Smooth muscle cell of the brain vasculature (primary cell): ENCODE data around the gene ID3.
"Not testable (repeated sequence)": the region's sequence is repeated elsewhere in the genome, so short reads cannot be mapped to it uniquely, and the experiment has no call there.

Experiments
- DNase-seq: peaks from one replicate; pipeline ENCODE4 v3.0.0-alpha.2; 2012; ENCODE audit warnings: low read depth, low spot score

Gene ID3

GRCh38 chr1:23589585-23589986, 30.3 kb upstream of the ID3 start:
- no peak for DNase-seq

DNA sequence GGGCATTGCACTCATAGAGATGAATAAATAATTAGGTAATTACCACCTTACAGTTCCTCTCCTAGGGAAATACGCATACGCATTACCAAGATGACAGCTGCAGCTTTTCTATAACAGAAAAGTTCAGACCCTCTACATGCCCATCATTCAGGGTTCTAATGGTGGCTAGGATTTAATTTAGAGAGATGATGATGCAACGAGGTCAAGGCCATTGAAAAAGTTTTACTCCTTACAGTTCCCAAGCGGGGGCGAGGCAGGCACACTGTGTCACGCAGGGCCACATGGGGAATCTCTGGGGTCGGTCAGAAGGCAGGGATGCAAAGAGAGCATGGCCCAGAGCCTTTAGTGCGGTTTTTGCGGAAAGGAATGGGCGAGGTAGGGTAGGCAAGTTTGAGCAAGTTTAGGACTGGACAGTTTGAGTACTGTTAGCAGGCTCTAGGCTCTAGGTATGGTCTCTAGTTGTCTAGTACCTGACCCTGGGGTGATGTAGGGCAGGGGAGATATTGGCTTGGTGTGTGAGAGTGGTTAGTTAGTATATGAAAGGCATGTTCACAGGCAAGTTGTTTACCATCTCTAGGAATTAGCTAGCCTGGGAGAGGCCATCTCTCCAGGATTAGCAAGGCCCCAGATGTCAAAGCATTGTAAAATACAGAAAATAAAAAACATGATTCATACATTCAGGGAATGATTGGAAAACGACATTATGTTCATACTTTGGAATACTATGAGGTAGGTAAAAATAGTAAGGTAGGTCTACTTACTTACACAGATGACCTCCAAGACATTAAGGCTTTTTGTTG, 29.6 kb upstream of the ID3 start:
- no peak for DNase-seq

- no peak for DNase-seq
Measured at GRCh38 chr1:23585321-23586022, 26.2 kb upstream of the ID3 start.

DNA sequence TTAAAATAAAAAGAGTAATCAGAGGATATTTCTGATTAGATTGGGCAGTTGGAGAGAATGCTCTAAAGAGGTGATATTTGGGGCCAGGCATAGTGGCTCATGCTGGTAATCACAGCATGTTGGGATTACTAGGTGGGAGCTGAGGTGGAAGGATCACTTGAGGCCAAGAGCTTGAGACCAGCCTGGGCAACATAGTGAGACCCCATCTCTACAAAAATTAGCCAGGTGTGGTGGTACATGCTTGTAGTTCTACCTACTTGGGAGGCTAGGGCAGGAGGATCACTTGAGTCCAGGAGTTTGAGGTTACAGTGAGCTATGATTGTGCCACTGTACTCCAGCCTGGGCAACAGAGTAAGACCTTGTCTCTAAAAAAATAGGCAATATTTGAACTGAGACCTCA, 24.4 kb upstream of the ID3 start:
- not testable (repeated sequence) for DNase-seq

- no peak for DNase-seq
Measured at GRCh38 chr1:23582820-23583219, 23.5 kb upstream of the ID3 start.

DNA sequence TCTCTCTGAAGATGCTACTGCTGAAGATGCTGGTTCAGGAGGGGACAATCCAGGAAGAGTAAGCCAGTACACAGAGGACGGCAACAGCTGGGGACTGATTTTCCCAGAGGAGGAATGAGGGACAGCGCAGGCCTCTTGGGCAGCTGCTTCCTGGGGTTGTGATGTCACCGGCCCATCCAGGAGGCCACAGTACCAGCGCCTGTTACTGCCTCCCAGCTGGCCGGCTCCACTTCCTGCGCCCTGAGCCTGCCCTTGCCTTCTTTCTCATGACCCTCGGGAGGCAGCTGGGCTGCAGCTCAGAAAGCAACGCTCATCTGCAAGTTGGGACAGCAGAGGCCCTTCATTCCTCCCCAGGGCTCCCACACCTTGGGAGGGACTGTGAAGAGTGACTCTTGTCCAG, 21.9 kb upstream of the ID3 start:
- no peak for DNase-seq

DNA sequence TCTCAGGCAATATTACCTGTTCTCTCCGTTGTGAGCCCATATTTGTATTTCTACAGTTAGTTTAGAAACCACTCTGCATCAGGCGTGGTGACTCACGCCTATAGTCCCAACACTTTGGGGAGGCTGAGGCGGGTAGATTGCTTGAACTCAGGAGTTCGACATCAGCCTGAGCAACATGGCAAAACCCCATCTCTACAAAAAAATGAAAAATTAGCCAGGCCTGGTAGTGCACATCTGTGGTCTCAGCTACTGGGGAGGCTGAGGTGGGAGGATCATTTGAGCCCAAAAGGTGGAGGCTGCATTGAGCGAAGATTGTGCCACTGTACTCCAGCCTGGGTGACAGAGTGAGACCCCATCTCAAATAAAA, 19.7 kb upstream of the ID3 start:
- DNase-seq = no peak

GRCh38 chr1:23578311-23578996, 19.2 kb upstream of the ID3 start:
- no peak for DNase-seq

DNA sequence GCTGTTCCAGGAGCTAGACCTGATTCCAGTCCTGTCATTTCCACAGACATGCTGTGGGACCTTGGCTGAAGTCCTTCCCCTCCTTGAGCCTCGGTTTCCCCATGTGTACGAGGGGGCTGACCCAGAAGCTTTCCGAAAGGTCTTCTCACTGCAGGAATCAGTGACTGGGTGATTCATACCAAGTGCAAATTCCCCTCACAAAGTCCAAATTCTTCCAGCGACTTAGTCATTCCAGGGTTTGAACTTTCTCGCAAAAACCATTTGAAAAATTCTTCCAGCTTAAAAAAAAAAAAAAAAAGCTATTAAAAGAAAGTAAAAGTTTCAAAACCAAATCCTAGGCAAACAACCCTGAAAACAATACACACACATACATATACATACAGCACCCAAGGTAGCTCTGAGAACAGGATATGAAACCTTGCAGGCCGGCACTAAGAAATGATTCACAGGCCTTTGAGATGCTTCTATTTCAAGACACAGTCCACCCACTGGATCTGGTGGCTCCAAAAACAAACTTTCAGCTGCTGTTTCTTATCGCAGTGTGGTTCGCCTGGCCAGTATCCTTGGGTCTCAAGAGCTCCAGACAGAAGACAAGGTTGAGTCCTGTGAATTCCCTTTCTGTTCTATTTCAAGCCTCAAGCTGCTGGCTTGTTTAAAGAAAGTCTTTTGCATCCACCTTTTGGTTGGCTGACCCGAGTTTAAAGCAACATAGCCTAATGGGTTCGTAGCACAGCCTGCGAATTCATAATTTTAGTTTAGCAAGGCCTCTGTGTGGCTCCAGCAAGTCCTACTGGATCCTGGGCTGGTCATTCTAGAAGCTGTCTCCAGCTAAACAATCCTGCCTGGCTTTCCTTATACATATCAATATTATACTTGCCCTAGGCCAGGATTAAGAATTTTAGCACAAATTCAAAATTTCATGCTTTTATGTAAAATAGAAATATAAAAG, 18.0 kb upstream of the ID3 start:
- DNase-seq = no peak

DNA sequence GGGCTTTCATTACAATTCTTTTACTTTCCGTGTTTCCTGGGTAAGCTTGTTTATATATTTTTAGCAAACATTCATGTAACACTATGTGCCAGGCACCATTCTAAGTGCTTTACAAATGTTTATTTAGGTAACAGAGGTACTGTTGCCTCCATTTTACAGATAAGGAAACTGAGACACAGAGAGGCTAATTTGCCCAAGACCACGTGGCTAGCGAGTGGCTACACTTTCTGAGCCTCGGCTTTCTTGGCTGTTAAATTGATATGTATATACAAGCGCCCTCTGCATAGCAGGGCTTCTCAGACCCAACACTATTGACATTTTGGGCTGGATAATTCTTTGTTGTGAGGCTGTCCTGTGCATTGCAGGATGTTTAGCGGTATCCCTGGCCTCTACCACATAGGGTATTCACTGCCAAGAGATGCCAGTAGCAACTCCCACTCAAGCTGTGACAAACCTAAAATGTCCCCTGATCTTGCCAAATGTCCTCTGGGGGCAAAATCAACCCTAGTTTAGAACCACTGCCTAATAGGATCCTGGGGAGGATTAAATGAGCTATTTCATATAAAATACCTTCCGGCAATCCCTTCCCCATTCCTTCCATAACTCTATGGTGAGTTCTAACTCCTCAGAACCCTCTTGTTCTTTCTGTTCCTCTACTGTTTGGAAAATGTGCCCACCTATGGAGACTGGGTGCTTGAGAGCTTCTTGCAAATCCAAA, 17.2 kb upstream of the ID3 start:
- DNase-seq = no peak

DNA sequence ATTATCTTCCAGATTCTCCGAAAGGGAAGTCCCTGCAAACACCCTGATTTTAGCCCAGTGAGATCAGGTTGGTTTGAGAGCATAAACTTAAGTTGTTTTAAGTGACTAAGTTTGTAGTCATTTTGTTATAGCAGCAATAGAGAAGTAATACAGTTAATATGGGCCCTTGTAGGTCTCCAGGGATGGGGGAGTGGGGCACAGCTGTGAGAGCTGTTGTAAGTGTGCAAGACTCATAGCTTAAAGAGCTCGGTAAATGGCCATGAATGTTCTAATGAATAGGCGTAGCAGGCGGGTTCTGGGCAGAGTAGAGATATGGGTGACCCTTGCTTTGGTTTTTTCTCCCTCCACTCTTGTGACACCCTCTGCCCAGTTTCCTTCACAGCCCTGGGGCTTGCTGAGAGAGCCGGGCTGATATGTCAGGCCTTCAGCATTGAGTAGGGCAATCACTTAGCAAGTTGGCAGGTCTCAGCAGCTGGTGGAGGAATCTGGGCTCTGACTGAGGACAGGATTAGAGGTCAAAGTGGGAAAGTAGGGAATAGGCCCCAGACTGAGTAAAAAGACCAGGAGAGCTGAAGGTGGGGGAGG, 16.0 kb upstream of the ID3 start:
- DNase-seq = no peak

GRCh38 chr1:23574265-23574754, 15.0 kb upstream of the ID3 start:
- DNase-seq = no peak

DNA sequence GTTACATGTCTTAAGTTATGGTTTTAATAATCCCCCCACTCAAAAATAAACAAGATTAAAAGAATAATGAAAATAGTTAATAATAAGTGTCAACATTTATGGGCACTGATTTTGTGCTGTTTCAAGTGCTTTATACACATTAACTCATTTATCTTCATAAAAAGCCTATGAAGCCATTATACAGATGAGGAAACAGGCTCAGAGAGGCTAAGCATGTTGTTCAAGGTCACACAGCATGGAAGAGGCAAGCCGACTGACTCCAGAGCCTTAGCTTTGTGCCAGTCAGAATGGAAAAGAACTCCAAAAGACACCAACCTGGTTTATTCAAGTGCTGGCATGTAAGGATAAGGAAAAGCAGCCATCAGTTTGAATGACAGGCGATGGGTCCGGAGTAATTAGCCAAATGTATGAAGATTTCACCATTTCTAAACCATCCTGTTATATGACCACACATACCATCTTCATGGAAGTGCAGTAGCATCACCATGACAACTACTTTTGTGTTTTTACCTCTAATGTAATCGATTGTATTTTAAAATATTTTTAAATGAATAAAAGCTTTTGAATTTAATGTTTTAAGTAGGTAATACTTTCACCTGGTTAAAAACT, 14.4 kb upstream of the ID3 start:
- no peak for DNase-seq

DNA sequence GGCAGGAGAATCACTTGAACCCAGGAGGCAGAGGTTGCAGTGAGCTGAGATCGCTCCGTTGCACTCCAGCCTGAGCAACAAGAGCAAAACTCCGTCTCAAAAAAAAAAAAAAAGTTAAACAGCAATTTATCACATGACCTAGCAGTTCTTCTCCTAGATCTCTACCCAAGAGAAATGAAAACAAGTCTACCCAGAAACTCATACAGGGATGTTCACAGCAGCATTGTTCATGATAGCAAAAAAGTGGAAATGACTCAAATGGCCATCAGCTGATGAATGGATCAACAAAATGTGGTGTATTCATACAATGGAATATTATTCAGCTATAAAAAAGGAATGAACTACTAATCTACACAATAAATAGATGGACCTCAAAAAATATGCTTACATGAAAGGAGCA, 12.2 kb upstream of the ID3 start:
- no peak for DNase-seq

DNA sequence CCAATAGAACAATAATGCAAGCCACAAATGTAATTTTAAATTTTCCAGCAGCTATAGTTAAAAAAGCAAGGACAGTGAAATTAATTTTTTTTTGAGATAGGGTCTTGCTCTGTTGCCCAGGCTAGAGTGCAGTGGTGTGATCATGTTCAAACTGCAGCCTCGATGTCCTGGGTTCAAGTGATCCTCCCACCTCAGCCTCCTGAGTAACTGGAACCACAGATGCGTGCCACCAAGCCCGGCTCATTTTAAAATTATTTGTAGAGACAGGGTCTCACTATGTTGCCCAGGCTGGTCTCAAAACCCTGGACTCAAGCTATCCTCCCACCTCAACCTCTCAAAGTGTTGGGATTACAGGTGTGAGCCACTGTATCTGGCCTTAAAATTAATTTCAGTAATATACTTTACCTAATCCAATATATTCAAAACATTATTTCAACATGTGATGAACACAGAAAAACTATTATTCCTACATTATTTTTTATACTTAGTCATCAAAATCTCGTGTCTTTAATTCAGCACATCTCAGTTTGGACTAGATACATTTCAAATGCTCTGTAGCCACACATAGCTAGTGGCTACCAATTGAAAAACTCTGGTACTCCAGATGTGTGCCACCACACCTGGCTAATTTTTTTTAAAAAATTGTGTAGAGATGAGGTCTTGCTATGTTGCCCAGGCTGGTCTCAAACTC, 10.8 kb upstream of the ID3 start:
- no peak for DNase-seq

DNA sequence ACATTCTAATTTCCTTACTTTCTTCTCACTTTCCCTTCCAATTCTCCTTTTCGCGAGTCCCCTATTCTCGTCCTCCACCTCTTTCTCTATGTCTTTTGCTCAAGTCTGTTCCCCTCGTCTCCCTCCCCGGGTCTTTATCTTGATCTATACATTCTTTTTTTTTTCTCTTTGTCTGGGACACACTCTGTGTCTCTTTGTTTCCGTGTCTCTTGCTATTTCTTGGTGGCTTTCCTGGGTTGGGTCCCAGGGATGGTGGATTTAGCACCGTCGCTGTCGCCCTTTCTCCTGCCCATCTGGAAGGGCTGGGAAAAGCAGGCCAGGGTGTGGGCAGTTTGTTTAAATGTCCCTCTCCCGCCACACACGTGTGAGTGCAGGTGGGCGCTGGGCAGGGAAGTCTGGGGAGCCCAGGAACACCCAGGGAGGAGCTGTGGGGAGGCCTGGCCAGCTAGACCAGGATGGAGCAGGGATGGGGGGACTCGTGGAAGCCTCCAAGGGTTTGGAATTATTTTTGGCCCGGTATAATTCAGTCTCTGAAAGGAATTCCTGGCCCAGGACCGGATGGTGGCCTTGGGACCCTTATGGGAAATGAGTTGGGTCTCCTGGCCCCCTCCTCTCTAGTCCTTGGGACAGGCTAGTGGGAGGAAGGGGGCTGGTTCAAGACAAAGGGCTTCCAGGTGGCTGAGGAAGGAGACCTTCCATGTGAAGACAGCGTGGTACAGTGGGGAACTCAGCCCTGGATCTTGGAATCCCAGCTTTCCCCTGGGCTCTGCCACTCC, 9.5 kb upstream of the ID3 start:
- no peak for DNase-seq

GRCh38 chr1:23567996-23568607, 8.8 kb upstream of the ID3 start:
- no peak for DNase-seq

GRCh38 chr1:23567629-23567995, 8.3 kb upstream of the ID3 start:
- no peak for DNase-seq
